ENCODE results near the gene SEC14L1.
"Not testable (repeated sequence)": the region's sequence is repeated elsewhere in the genome, so short reads cannot be mapped to it uniquely, and the experiment has no call there.

SEC14L1 gene

DNA sequence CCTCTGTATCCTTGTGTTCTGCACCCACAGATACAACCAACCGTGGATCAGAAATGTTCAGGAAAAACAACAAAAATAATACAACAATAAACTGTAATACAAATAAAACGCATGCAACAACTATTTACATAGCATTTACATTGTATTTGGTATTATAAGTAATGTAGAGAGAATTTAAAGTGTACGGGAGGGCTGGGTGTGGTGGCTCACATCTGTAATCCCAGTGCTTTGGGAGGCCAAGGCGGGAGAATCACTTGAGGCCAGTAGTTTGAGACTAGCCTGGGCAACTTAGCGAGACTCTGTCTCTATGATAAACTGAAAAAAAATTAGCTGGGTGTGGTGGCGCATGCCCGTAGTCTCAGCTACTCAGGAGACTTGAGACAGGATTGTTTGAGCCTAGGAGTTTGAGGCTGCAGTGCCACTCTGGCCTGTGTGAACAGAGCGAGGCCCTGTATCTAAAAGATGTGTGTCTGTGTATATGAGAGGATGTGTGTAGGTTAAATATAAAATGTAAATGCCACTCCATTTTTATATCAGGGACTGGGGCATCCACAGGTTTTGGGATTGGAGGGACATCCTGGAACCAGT, 13.3 kb downstream of the SEC14L1 start:
- H3K36me3 ChIP-seq, result peaks cover 0 to 11% (median 11%) of the 10 kb centered on the region in 3 donors
- H3K27ac ChIP-seq, result no peak overlapping the region
- no peak for TF ChIP-seq CTCF (IDR thresholded peaks at IDR 0.05)
- no peak overlapping the region for H3K4me3 ChIP-seq
- H3K27me3 ChIP-seq, result no peaks in the 10 kb centered on the region
- intact Hi-C loops (cut with DNase I; ENCODE audit: low total_unique reads), result no loop called here
- H3K9me3 ChIP-seq, result no peaks in the 10 kb centered on the region
- no peak for DNase-seq
- H3K4me1 ChIP-seq, result peaks cover 0 to 18% (median 0%) of the 10 kb centered on the region in 4 donors

DNA sequence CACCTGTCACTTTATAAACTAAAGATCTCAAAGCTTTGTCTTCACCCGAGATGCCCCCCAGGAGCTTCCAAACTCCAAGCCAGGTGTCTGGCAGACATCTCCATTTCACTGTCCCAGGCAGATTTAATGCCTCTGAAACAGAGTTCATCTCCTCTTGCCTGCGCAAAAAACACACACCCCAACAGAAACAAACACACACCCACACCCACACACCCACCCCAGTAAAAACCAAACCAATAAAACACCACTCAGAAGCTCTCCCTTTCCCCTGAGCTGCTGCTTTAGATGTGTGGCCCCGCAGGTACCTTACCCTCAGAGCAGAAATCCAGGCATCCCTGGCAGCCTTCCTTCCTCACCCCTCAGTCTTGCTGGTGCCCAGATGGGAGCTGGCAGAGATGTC, 14.4 kb downstream of the SEC14L1 start:
- peaks cover 0 to 27% (median 4%) of the 10 kb centered on the region in 4 donors for H3K4me1 ChIP-seq
- TF ChIP-seq CTCF (IDR thresholded peaks at IDR 0.05), result no peak
- H3K9me3 ChIP-seq, result no peaks in the 10 kb centered on the region
- intact Hi-C loops (cut with DNase I; ENCODE audit: low total_unique reads), result no loop called here
- no peak for DNase-seq
- H3K36me3 ChIP-seq, result peaks cover 0 to 6% (median 6%) of the 10 kb centered on the region in 3 donors
- H3K27me3 ChIP-seq, result no peaks in the 10 kb centered on the region
- no peak overlapping the region for H3K27ac ChIP-seq
- no peak overlapping the region for H3K4me3 ChIP-seq

- H3K4me3 ChIP-seq; DNase-seq; intact Hi-C loops (cut with DNase I; ENCODE audit: low total_unique reads); H3K9me3 ChIP-seq; H3K27ac ChIP-seq; H3K27me3 ChIP-seq; H3K36me3 ChIP-seq: not testable (repeated sequence)
- H3K4me1 ChIP-seq, result peaks cover 0 to 26% (median 7%) of the 10 kb centered on the region in 4 donors
Measured at GRCh38 chr17:77157766-77158165, 17.0 kb downstream of the SEC14L1 start.

DNA sequence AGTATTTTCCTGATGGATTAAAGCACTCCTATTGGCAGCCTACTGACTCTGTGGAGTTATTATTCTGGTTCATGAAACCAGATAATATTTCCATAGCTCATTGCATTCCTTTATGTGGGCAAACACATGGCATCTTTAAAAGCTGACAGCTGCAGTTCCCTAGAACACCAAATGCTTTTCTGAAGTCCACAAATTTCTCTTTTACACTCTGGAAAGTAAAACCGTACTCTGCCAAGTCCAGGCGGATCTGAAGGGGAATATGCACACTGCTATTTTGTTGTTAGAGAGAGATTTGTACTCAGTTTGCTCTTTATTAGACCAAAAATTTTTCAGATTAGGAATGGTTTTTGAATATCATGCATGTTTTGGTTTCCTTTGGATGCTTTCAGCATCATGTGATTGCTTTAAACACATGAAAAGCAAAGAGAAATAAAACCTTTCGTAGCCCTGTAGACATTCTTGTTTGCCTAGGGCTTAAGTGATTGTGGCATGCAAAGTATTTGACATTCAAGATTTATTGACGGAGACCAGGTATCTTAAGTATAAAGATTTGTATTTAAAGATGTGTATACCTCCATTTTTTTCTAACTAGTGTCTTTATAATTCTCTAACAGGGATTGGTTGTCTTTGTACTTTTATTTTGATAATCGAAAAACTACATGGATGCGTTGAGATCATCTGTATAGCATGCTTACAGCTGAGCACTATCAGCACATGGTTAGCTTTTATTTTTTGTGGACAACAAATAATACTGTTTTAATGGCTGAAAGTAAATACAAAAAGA, 19.5 kb downstream of the SEC14L1 start:
- Histone ChIP-seq H3K4me3 (no peak overlapping the region), H3K27ac (no peak overlapping the region), H3K4me1 (peaks cover 0 to 36% (median 9%) of the 10 kb centered on the region in 4 donors), H3K9me3 (no peaks in the 10 kb centered on the region), H3K36me3 (no peaks in the 10 kb centered on the region), H3K27me3 (no peaks in the 10 kb centered on the region)
- TF ChIP-seq CTCF (IDR thresholded peaks at IDR 0.05), result no peak
- DNase-seq, result no peak
- intact Hi-C loops (cut with DNase I; ENCODE audit: low total_unique reads), result no loop called here

DNA sequence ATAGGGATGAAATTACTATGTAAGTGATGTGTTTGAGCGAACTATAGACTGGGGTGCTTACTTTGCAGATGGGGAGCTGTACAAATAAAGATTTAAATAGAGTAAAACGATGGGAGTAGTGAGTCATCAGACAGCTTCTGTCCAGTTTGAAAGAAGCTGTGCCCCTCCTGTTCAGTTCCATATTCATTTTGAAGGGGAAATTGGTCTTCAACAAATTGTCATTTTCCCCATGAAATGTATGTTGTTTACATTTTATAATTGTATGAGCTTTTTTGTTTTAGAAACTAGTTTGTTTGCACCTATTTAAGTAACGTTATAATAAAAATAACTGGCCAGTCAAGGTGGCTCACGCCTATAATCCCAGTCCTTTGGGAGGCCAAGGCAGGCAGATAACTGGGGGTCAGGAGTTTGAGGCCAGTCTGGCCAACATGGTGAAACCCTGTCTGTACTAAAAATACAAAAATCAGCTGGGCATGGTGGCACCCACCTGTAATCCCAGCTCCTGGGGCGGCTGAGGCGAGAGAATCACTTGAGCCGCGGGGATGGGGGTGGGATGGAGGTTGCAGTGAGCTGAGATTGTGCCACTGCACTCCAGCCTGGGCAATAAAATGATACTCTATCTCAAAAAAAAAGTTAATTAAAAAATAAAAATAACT, 20.2 kb downstream of the SEC14L1 start:
- no peak overlapping the region for H3K4me3 ChIP-seq
- intact Hi-C loops (cut with DNase I; ENCODE audit: low total_unique reads), result no loop called here
- no peaks in the 10 kb centered on the region for H3K36me3 ChIP-seq
- H3K27ac ChIP-seq, result no peak overlapping the region
- DNase-seq, result no peak
- H3K4me1 ChIP-seq, result peaks cover 0 to 43% (median 9%) of the 10 kb centered on the region in 4 donors
- TF ChIP-seq CTCF (IDR thresholded peaks at IDR 0.05), result no peak
- no peaks in the 10 kb centered on the region for H3K9me3 ChIP-seq
- H3K27me3 ChIP-seq, result no peaks in the 10 kb centered on the region

DNA sequence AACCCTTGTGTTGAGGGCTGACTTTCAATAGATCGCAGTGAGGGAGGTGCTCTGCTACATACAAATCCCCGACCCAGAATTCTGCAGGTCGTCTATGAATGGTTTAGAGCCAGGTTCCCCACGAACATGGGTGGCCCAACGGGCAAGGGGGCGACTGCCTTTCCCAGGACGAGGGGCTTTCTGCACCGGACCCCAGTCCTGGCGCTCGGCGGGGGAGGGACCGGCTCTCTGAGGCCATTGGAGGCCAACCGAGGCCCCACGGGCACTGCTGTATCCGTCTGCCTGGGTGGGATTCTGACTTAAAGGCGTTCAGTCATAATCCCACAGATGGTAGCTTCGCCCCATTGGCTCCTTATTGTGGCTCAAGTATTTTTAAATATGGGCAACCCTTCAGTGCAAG, 21.2 kb downstream of the SEC14L1 start:
- intact Hi-C loops (cut with DNase I; ENCODE audit: low total_unique reads), result no loop called here
- no peaks in the 10 kb centered on the region for H3K36me3 ChIP-seq
- no peak overlapping the region for H3K27ac ChIP-seq
- no peaks in the 10 kb centered on the region for H3K9me3 ChIP-seq
- H3K4me1 ChIP-seq, result peaks cover 0 to 43% (median 9%) of the 10 kb centered on the region in 4 donors
- H3K4me3 ChIP-seq, result no peak overlapping the region
- TF ChIP-seq CTCF (IDR thresholded peaks at IDR 0.05), result no peak
- no peak for DNase-seq
- H3K27me3 ChIP-seq, result no peaks in the 10 kb centered on the region

All from tibial artery (tissue), 4 donors.